SK-N-SH (cell line): ENCODE measurements around the gene JAZF1. TPM values are rescaled to one million over a fixed set of nuclear protein-coding genes. Genes with fewer than 3 reads are reported as not detected.

Experiments
- CTCF ChIA-PET: fragments of 300-600, 350-600 bp; formaldehyde crosslinking; extraction: SDS; loops from one replicate; lab custom pipeline; 2021; lab: Yijun Ruan, JAX
- POLR2A ChIA-PET: fragments of 350-600 bp; sonication (Branson Sonifier 250); formaldehyde crosslinking; extraction: SDS; loops from one replicate; lab custom pipeline; 2020; ENCODE audit warnings: antibody characterized with exemption, inconsistent platforms; lab: Yijun Ruan, JAX
- DNase-seq: peaks from one replicate; pipeline ENCODE4 v3.0.0; 2012
- H2AFZ ChIP-seq: fragments of 200-600 bp; sonication (generic); 2 replicates; pipeline ENCODE4 v1.8.1; 2016; ENCODE audit warnings: antibody characterized with exemption, mild to moderate bottlenecking, low read depth
- H3F3A ChIP-seq: fragments of 200-600 bp; sonication (generic); replicated peaks from 2 replicates; pipeline ENCODE3; 2016; ENCODE audit warnings: antibody characterized with exemption, mild to moderate bottlenecking; ENCODE audit not compliant: insufficient read depth
- H3K27ac ChIP-seq, 2 experiments: fragments of 200-500 bp in 1 of 2; fragments of 200-600 bp in 1 of 2; sonication (Bioruptor generic) in 1 of 2; sonication (generic), shearing (Covaris generic) in 1 of 2; 2 replicates each; pipeline versions ENCODE4 v1.5.1 to v1.6.1; 2014 to 2016; ENCODE audit warnings: low read depth in 2 of 2, inconsistent platforms in 1 of 2, low read length in 1 of 2, mild to moderate bottlenecking in 1 of 2, mixed read lengths in 1 of 2
- H3K27me3 ChIP-seq: fragments of 200-600 bp; sonication (generic), shearing (Covaris generic); 2 replicates; pipeline ENCODE4 v1.6.1; 2016; ENCODE audit warnings: mixed run types; ENCODE audit not compliant: insufficient read depth
- H3K36me3 ChIP-seq, 2 experiments: fragments of 200-500 bp in 1 of 2; fragments of 200-600 bp in 1 of 2; sonication (Bioruptor generic) in 1 of 2; sonication (generic) in 1 of 2; replicated peaks in 1 of 2; 2 replicates each; pipeline versions ENCODE3 to v1.5.1; 2014 to 2016; ENCODE audit warnings: low read length in 1 of 2, mild to moderate bottlenecking in 1 of 2; ENCODE audit not compliant: insufficient read depth in 2 of 2, control insufficient read depth in 1 of 2
- H3K4me1 ChIP-seq, 2 experiments: fragments of 200-500 bp in 1 of 2; fragments of 200-600 bp in 1 of 2; sonication (Bioruptor generic) in 1 of 2; sonication (generic), shearing (Covaris generic) in 1 of 2; 2 replicates each; pipeline versions ENCODE4 v1.5.1 to v1.6.1; 2014 to 2016; ENCODE audit warnings: low read depth in 1 of 2, low read length in 1 of 2, mixed run types in 1 of 2; ENCODE audit not compliant: insufficient read depth in 2 of 2, control insufficient read depth in 1 of 2
- H3K4me2 ChIP-seq: fragments of 200-600 bp; sonication (generic), shearing (Covaris generic); 2 replicates; pipeline ENCODE4 v1.6.1; 2017; ENCODE audit warnings: mixed run types
- H3K4me3 ChIP-seq, 2 experiments: fragments of 200-500 bp in 1 of 2; fragments of 200-600 bp in 1 of 2; sonication (Bioruptor generic) in 1 of 2; sonication (generic), shearing (Covaris generic) in 1 of 2; 2 replicates each; pipeline versions ENCODE4 v1.5.1 to v1.8.1; 2014 to 2016; ENCODE audit warnings: low read depth in 2 of 2, inconsistent platforms in 1 of 2, low read length in 1 of 2, mild to moderate bottlenecking in 1 of 2, mixed read lengths in 1 of 2, moderate library complexity in 1 of 2
- H3K79me2 ChIP-seq: fragments of 200-600 bp; sonication (generic); 2 replicates; pipeline ENCODE4 v1.8.1; 2017; ENCODE audit warnings: mild to moderate bottlenecking; ENCODE audit not compliant: insufficient read depth
- H3K9ac ChIP-seq: fragments of 200-600 bp; sonication (generic); 2 replicates; pipeline ENCODE4 v1.6.1; 2017; ENCODE audit warnings: mixed run types
- H3K9me2 ChIP-seq: fragments of 200-600 bp; sonication (generic); 2 replicates; pipeline ENCODE4 v1.6.1; 2017; ENCODE audit warnings: mixed run types
- H3K9me3 ChIP-seq: fragments of 200-600 bp; sonication (generic); 2 replicates; pipeline ENCODE4 v1.6.1; 2017; ENCODE audit warnings: mixed run types, mild to moderate bottlenecking, moderate library complexity
- H4K20me1 ChIP-seq: fragments of 200-600 bp; sonication (generic); 2 replicates; pipeline ENCODE4 v1.6.1; 2017; ENCODE audit warnings: mild to moderate bottlenecking, mixed run types; ENCODE audit not compliant: insufficient read depth
- ELF1 ChIP-seq: IDR thresholded peaks from 2 replicates; pipeline ENCODE4 v1.4.0; 2012
- GABPA ChIP-seq: IDR thresholded peaks from 2 replicates; pipeline ENCODE4 v1.4.0; 2012; ENCODE audit warnings: low read depth, mild to moderate bottlenecking
- JUND ChIP-seq: IDR thresholded peaks from 2 replicates; pipeline ENCODE4 v1.4.0; 2012
- NFIC ChIP-seq: IDR thresholded peaks from 2 replicates; pipeline ENCODE4 v1.4.0; 2012; ENCODE audit warnings: borderline replicate concordance
- NRF1 ChIP-seq: IDR thresholded peaks from 2 replicates; pipeline ENCODE4 v1.6.1; 2012; ENCODE audit warnings: low read depth, mild to moderate bottlenecking, low read length
- POLR2AphosphoS5 ChIP-seq: IDR thresholded peaks from 2 replicates; pipeline ENCODE4 v1.6.1; 2012; ENCODE audit warnings: low read depth, low read length
- RAD21 ChIP-seq: IDR thresholded peaks from 2 replicates; pipeline ENCODE4 v1.6.1; 2012; ENCODE audit warnings: mild to moderate bottlenecking, low read length
- RCOR1 ChIP-seq: fragments of 150-350 bp; IDR thresholded peaks from 2 replicates; pipeline ENCODE4 v1.6.1; 2017; ENCODE audit warnings: antibody characterized with exemption, low read length
- SIN3A ChIP-seq: IDR thresholded peaks from 2 replicates; pipeline ENCODE4 v1.6.1; 2012; ENCODE audit warnings: low read depth, mild to moderate bottlenecking, low read length, moderate library complexity, borderline replicate concordance
- WGBS: methylation state at CpG from one replicate; pipeline ENCODE4 v1.1.6; 2017; ENCODE audit warnings: low lambda C conversion rate; 5-methylcytosine and 5-hydroxymethylcytosine counted together
- polyA plus RNA-seq, 3 experiments: library from polyadenylated mRNA; depleted of rRNA; stranded (reverse); fragments of >200 nt; gene quantifications; 2 replicates each; pipeline ENCODE4 v1.2.3, GENCODE V29; 2012
- TF ChIP-seq, protein P1 (sequence below): IDR thresholded peaks from 2 replicates; pipeline ENCODE4 v1.6.1; 2012; ENCODE audit warnings: mild to moderate bottlenecking, low read depth, low read length, moderate library complexity
- TF ChIP-seq, protein P2 (sequence below): fragments of 150-350 bp; IDR thresholded peaks from 2 replicates; pipeline ENCODE4 v1.6.1; 2016; ENCODE audit warnings: mild to moderate bottlenecking, low read depth, low read length
- TF ChIP-seq, protein P3 (sequence below): fragments of 200-600 bp; sonication (generic); IDR thresholded peaks from 2 replicates; pipeline ENCODE4 v1.6.1; 2017; ENCODE audit warnings: antibody characterized with exemption, mild to moderate bottlenecking, moderate library complexity
- TF ChIP-seq, protein P4 (sequence below): IDR thresholded peaks from 2 replicates; pipeline ENCODE4 v1.4.0; 2012; ENCODE audit warnings: low read depth
- TF ChIP-seq, protein P5 (sequence below): IDR thresholded peaks from 2 replicates; pipeline ENCODE4; 2012

Gene JAZF1
- polyA plus RNA-seq, 1 of the 3 experiments (the other 2 are of a cell fraction) = 1.7 TPM

DNA sequence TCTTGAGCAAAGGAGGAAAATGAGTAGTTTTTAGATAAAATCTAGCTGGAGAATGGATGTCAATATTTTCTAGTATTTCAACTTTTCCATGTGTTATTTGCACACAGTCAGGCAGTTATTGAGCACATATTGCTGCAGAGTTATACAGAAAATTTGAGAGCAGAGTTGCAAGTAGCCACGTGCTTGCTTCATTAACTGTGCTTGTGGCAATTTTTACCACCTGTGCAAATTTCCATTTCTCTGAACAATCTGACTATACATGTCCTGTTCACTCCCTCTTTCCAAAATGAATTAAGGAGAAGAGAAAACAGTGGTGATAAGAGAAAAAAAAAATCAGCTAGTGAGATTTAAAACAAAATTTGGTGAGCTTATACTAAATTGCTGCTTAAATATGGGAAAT is 262.1 kb downstream of the JAZF1 start:
- Histone ChIP-seq H3K27ac (no peak overlapping the region), H4K20me1 (no peaks in the 10 kb centered on the region), H3K4me2 (no peak overlapping the region), H3K4me1 (peaks cover 0 to 8% of the 10 kb centered on the region in 2 experiments; a peak in 2 of 4 replicates), H3K9me2 (no peaks in the 10 kb centered on the region), H3K27me3 (no peaks in the 10 kb centered on the region), H3F3A (no peaks in the 10 kb centered on the region), H2AFZ (no peak overlapping the region)
- 92% methylated on average over 1 of the region's 1 CpG for WGBS
- POLR2A ChIA-PET = no interaction called here
- TF ChIP-seq, protein P1, sequence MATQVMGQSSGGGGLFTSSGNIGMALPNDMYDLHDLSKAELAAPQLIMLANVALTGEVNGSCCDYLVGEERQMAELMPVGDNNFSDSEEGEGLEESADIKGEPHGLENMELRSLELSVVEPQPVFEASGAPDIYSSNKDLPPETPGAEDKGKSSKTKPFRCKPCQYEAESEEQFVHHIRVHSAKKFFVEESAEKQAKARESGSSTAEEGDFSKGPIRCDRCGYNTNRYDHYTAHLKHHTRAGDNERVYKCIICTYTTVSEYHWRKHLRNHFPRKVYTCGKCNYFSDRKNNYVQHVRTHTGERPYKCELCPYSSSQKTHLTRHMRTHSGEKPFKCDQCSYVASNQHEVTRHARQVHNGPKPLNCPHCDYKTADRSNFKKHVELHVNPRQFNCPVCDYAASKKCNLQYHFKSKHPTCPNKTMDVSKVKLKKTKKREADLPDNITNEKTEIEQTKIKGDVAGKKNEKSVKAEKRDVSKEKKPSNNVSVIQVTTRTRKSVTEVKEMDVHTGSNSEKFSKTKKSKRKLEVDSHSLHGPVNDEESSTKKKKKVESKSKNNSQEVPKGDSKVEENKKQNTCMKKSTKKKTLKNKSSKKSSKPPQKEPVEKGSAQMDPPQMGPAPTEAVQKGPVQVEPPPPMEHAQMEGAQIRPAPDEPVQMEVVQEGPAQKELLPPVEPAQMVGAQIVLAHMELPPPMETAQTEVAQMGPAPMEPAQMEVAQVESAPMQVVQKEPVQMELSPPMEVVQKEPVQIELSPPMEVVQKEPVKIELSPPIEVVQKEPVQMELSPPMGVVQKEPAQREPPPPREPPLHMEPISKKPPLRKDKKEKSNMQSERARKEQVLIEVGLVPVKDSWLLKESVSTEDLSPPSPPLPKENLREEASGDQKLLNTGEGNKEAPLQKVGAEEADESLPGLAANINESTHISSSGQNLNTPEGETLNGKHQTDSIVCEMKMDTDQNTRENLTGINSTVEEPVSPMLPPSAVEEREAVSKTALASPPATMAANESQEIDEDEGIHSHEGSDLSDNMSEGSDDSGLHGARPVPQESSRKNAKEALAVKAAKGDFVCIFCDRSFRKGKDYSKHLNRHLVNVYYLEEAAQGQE = no peak
- TF ChIP-seq, protein P2, sequence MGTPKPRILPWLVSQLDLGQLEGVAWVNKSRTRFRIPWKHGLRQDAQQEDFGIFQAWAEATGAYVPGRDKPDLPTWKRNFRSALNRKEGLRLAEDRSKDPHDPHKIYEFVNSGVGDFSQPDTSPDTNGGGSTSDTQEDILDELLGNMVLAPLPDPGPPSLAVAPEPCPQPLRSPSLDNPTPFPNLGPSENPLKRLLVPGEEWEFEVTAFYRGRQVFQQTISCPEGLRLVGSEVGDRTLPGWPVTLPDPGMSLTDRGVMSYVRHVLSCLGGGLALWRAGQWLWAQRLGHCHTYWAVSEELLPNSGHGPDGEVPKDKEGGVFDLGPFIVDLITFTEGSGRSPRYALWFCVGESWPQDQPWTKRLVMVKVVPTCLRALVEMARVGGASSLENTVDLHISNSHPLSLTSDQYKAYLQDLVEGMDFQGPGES = no peak
- TF ChIP-seq SIN3A (no peak), POLR2AphosphoS5 (no peak), RAD21 (no peak), RCOR1 (no peak), NFIC (no peak), ELF1 (no peak), GABPA (no peak), JUND (no peak), NRF1 (no peak)
- TF ChIP-seq, protein P3, sequence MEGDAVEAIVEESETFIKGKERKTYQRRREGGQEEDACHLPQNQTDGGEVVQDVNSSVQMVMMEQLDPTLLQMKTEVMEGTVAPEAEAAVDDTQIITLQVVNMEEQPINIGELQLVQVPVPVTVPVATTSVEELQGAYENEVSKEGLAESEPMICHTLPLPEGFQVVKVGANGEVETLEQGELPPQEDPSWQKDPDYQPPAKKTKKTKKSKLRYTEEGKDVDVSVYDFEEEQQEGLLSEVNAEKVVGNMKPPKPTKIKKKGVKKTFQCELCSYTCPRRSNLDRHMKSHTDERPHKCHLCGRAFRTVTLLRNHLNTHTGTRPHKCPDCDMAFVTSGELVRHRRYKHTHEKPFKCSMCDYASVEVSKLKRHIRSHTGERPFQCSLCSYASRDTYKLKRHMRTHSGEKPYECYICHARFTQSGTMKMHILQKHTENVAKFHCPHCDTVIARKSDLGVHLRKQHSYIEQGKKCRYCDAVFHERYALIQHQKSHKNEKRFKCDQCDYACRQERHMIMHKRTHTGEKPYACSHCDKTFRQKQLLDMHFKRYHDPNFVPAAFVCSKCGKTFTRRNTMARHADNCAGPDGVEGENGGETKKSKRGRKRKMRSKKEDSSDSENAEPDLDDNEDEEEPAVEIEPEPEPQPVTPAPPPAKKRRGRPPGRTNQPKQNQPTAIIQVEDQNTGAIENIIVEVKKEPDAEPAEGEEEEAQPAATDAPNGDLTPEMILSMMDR = no peak
- TF ChIP-seq, protein P4, sequence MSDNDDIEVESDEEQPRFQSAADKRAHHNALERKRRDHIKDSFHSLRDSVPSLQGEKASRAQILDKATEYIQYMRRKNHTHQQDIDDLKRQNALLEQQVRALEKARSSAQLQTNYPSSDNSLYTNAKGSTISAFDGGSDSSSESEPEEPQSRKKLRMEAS = no peak
- TF ChIP-seq, protein P5, sequence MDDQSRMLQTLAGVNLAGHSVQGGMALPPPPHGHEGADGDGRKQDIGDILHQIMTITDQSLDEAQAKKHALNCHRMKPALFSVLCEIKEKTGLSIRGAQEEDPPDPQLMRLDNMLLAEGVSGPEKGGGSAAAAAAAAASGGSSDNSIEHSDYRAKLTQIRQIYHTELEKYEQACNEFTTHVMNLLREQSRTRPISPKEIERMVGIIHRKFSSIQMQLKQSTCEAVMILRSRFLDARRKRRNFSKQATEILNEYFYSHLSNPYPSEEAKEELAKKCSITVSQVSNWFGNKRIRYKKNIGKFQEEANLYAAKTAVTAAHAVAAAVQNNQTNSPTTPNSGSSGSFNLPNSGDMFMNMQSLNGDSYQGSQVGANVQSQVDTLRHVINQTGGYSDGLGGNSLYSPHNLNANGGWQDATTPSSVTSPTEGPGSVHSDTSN = no peak
- TF ChIP-seq, all 33 proteins: peak for 0
- Histone ChIP-seq H3K4me3 (no peak overlapping the region), H3K9me3 (no peaks in the 10 kb centered on the region), H3K9ac (no peak overlapping the region), H3K79me2 (no peaks in the 10 kb centered on the region), H3K36me3 (no peaks in the 10 kb centered on the region)
- DNase-seq = no peak
- CTCF ChIA-PET = interaction anchor here (0.7 to 7.4 kb wide), 18 partner anchors 10 to 768 kb away, joined by 3 to 66 read pairs (median 5); partner anchors contain the start of genes HIBADH and HOXA13
